ENCODE data around the gene STIM2. TPM values are rescaled to one million over a fixed set of nuclear protein-coding genes. Genes with fewer than 3 reads are reported as not detected.

STIM2 gene
- total RNA-seq (ENCODE audit: low replicate concordance): 5.5 and 12.2 TPM in 2 replicates

DNA sequence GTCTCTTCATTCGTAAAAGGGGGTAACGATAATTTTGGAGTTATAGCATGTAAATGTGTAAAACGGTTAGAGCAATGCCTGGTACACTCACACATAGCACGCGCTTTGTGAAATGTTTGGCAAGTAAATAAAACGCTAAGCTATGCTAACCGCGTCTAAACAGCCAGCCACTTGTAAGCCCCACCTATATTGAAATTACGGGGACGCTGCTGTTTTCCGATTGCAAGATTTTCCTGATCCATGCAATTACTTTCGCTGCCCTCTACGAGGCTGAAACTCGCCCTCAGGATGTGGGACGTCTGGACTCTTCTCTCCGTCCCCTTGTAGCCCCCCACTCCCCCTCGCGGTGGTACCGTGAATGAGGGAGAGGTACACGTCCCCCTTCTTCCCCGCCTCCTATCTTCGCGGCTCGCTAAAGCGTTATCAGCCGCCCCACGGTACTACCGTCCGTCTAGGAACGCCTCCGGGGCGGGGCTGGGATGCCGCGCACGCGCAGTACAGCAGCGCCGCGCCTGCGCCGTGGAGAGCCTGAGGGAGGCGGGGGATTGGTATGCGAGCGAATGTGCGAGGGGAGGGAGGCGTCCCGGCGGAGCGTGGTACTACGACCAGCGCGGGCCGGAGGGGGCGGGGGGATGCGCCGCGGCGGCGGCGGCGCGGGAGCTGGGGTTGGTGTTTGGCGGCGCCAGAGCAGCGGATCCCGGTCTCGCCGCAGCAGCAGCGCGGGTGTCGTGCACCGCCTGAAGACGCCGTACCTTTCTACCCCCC is at the start of gene STIM2:
Gene STIM2, plus strand, starts transcription at position 685 of the 765 bp plus-strand sequence.

Measured in smooth muscle cell of the coronary artery (primary cell).